Gastroesophageal sphincter (tissue), 3 donors: ENCODE measurements around the gene XYLT2.
"Not testable (repeated sequence)": the region's sequence is repeated elsewhere in the genome, so short reads cannot be mapped to it uniquely, and the experiment has no call there.

Experiments
- CTCF ChIP-seq, 4 experiments: fragments of 200-600 bp in 2 of 4; fragments of 450-650 bp in 2 of 4; sonication (generic) in 1 of 4; IDR thresholded peaks; one replicate each; pipeline ENCODE4 v1.5.1; 2017 to 2019; ENCODE audit warnings: antibody characterized with exemption in 4 of 4, mild to moderate bottlenecking in 2 of 4, moderate library complexity in 2 of 4
- EP300 ChIP-seq: sonication (generic); formaldehyde crosslinking; IDR thresholded peaks from one replicate; pipeline ENCODE4 v1.6.1; 2017; ENCODE audit warnings: antibody characterized with exemption, mild to moderate bottlenecking

- not testable (repeated sequence) for TF ChIP-seq CTCF (IDR thresholded peaks at IDR 0.05); EP300
Observed at GRCh38 chr17:50333291-50334057, 12.5 kb upstream of the XYLT2 start.
